ENCODE measurements around the gene ISCA1.
"Not testable (repeated sequence)": the region's sequence is repeated elsewhere in the genome, so short reads cannot be mapped to it uniquely, and the experiment has no call there.

Gene ISCA1

GRCh38 chr9:86282077-86282978, at the start of gene ISCA1:
ISCA1 (minus strand) TSS chr9:86282538; CDS start chr9:86282458, 80 bp downstream.
- DNase-seq (ENCODE audit: low spot score), result peak; percentile 96

- no peak for DNase-seq (ENCODE audit: low spot score)
Observed at GRCh38 chr9:86330186-86330585, 47.8 kb upstream of the ISCA1 start.

- no peak for DNase-seq (ENCODE audit: low spot score)
Observed at GRCh38 chr9:86329649-86330048, 47.3 kb upstream of the ISCA1 start.

GRCh38 chr9:86328156-86328555, 45.8 kb upstream of the ISCA1 start:
- DNase-seq (ENCODE audit: low spot score), result no peak

DNA sequence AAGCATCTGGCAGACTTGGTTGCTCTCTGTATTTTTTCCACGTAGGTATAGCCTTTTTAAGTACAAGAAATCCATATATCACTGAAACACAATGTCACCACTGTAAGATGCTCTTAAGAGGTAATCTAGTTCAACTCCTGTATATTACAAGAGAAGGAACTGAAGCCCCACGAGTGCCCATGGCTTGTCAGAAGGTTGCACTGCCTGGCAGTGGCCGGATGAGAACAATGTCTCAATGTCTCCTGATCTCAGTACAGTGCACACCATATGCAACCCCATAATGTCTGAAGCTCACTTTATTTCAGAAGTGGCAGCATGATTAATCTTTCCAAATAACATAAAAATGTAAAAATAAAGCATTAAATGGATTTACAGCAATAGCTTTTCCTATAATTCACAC, 44.2 kb upstream of the ISCA1 start:
- DNase-seq (ENCODE audit: low spot score), result no peak

DNA sequence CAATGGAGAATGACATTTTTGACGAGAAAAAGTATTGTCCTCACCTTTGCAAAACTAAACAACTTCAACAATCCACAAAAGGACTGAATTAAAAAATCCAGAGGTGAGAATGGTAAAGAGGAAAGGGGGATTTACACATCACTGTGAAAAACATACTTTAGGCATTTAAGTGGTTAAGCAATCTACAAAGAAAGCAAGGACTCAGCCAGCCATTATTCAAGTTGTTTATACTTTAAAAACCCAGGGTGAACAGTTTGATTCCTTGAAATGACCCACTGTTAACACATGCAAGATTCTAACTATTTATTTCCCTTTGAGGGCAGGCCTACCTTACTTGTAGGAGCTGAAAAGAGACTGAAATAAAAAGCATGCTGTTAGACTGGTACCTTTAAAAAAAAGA, 42.6 kb upstream of the ISCA1 start:
- no peak for DNase-seq (ENCODE audit: low spot score)

GRCh38 chr9:86324308-86324707, 42.0 kb upstream of the ISCA1 start:
- peak; percentile 65 for DNase-seq (ENCODE audit: low spot score)

DNA sequence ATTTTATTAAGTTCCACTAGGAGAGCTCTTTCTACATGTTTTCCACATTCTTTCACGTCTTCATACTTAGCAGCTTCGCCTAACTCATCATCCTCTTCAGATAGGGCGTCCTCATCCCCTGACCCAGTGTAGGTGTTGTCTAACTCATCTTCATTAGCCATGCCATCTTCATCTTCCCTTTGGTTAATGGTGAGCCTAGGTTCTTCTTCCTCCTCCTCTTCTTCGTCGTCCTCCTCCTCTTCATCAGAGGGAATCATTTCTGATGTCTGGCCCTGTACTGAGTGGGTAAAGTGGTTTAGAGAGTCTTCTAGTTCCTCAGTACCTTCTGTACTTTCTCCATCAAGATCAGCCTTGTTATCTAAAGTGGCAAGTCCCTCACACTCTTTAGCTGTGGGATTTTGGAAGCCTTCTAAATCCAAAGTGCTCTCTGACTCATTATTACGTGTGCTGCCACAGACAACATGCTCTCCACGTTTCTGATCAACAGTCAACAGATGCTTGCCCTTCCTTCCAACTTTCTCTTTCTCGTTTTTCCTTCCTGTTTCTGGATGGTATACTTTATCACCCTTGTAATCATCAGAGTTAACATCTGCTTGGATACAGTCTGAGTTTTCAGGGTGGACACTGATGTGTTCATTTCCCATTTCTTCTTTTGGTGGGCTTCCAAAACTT, 40.8 kb upstream of the ISCA1 start:
- peak; percentile 64 for DNase-seq (ENCODE audit: low spot score)

GRCh38 chr9:86321373-86321772, 39.0 kb upstream of the ISCA1 start:
- DNase-seq (ENCODE audit: low spot score), result peak; percentile 41

DNA sequence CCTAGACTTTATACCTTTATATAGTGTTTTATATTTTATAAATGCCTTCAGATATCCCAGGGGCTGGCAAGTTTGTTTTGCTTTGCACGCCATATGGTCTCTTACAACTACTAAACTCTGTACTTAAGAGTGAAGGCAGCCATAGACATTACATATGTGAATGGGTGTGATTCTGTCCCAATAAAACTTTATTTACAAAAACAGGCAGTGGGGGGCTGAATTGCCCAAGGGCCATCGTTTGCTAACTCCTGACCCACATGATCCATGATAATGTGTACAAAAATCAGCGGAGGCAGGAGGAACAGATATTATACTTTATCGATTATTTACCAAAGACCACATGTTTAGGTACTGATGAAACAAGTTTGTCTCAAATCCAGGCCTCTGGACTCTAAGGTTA, 35.8 kb upstream of the ISCA1 start:
- no peak for DNase-seq (ENCODE audit: low spot score)

DNA sequence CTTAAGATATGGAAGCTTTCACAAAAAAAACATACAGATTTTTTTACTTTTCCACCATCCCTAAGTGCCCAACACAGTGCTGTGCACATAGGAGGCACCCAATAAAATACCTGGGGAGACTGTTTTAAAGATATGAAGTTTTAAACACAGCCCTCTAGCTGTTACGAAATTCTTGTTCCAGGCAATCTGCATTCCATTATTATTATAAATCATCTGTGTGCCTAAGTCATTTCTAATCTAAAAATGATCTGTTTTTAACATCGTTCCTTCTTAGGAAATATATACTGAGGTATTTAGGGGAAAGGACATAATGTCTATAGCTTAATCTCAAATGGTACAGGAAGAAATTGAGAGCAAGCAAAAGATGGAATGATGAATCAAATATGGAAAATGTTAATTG, 32.7 kb upstream of the ISCA1 start:
- DNase-seq (ENCODE audit: low spot score), result peak; percentile 5

DNA sequence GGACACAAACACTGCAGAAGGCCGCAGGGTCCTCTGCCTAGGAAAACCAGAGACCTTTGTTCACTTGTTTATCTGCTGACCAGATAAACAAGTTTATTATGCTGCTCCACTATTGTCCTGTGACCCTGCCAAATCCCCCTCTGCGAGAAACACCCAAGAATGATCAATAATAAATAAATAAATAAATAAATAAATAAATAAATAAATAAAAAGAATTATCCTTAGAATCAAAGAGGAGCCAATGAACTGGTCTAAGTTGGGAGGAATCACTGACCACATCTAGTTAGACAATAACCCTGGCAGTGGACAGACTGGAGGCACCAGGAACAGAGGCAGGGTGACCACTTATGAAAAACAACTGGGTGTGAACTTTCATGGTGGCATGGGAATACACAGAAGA, 30.6 kb upstream of the ISCA1 start:
- not testable (repeated sequence) for DNase-seq (ENCODE audit: low spot score)

GRCh38 chr9:86308687-86309086, 26.3 kb upstream of the ISCA1 start:
- DNase-seq (ENCODE audit: low spot score), result no peak

DNA sequence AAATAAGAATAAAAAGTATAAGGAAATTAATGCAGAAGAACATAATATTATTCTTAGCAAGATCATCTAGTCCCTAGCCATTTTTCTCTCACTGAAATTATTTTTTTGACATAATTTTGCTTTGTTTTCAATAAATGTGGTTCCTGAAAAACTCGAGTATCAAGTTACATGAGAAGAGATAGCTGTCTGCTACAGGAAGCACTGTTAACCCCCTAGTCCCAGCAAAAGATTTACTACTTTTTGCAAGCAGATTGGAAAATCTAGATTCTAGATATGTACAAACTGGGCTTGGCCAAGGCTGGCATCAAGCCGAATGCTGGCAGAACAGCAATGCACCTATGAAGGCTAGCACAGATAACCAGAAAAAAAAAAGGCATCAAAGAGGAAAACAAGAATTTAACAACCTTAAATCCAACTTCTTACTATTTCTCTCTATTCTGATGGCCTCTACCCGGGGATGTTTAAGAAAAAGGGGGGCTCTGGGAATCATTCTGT, 21.9 kb upstream of the ISCA1 start:
- no peak for DNase-seq (ENCODE audit: low spot score)

DNA sequence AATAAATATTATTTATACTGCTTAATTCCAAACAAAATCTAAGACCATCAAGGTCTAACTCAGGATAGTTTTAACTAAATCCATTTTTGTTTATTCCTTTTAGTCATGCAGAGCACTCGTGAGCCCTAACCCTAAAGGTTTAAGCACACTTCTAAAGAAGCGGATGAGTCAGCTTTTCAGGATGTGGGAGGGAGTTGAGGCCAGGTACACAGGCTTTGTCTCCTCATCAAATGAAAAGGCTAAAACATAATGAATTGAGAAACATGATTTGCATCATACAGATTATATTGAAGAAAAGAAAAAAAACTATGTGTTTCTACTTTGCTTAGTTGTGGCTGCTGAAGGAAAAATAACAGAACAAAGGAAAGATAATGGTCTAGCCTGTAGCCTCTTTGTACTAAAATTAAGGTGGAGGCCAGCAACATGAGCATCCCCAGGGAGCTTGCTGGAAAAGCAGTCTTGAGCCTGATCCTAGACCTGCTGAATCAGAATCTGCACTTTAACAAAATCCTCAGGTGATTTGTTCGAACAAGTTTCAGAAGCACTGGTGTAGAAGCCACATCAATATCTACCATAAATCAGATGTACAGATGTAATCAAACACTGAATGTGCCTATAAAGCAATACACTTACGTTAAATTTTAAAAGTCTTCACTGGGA, 21.1 kb upstream of the ISCA1 start:
- no peak for DNase-seq (ENCODE audit: low spot score)

- no peak for DNase-seq (ENCODE audit: low spot score)
Observed at GRCh38 chr9:86301686-86302085, 19.3 kb upstream of the ISCA1 start.

- DNase-seq (ENCODE audit: low spot score), result no peak
Observed at GRCh38 chr9:86300701-86301100, 18.4 kb upstream of the ISCA1 start.

DNA sequence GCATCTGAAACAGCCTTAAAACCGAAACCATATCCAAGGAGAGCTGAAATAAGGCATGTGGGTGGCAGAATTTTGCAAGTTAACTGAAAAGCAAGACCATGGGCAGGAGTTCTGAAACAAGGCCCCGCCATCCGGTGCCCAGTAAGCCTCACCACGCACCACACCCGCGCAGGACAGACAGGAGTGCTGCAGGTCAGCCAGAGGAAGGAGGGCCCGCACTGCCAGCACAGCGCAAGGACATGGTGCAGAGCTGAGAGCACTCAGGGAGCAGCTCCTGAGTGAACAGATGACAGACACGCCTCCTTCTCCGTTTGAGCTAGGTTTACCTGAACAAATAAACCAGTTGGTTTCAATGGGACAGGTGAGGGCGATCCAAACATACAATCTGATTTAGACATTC, 16.5 kb upstream of the ISCA1 start:
- DNase-seq (ENCODE audit: low spot score), result no peak

DNA sequence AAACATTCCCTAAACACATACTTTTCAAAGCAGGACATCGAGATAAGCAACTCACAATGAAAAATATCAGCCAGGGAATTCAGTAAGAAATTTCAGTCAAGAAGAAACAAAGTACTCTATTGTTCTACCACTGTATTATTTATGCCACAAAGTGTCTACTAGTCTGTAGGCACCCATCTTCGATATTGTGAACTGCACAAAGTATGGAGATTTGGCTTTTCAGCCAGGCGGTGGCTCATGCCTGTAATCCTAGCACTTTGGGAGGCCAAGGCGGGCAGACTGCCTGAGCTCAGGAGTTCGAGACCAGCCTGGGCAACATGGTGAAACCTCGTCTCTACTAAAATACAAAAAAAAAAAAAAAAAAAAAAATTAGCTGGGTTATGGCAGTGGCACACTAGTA, 8.0 kb upstream of the ISCA1 start:
- not testable (repeated sequence) for DNase-seq (ENCODE audit: low spot score)

GRCh38 chr9:86288499-86289198, 6.3 kb upstream of the ISCA1 start:
- no peak for DNase-seq (ENCODE audit: low spot score)

DNA sequence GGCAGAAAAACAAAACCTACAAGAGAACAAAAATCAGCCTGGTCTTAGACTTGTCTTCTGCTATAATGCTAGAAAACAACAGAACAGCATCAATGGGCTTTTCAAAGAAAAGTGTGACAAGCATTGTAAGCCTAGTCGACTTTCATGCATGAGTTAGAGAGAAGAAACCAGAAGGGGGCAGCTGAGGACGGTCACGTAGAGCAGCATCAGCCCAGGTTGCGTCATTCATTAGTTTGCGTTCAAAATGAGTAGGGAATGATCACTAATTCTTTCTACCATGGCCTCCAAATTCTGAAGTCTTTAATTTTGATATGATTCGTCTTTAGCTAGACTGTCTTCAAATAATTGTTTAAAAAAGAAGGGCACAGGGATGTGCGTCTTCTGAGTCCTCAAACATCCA, 4.7 kb upstream of the ISCA1 start:
- DNase-seq (ENCODE audit: low spot score), result peak; percentile 19

DNA sequence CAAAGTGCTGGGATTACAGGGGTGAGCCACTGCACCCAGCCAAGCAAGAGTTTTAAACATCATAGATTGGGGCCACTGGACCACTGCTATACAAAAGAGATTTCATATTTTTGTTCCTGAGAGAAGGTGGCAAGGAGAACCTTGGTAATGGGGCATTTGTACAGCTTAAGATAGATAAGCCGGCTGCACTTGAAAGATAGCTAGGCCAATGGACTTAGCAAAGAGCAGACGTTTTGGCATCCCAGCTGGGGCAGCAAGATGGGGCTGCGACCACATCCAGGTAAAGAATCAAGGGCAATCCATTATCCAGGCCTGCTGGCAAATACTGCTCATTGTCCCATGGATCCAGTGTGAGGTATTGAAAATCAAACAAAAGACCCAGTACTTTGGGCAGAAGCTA, 3.9 kb upstream of the ISCA1 start:
- DNase-seq (ENCODE audit: low spot score), result no peak
